ENCODE results near the gene HSPB7. TPM values are rescaled to one million over a fixed set of nuclear protein-coding genes. Genes with fewer than 3 reads are reported as not detected.

The HSPB7 gene
- total RNA-seq, 3 donors from 2014 or later: 1.5 to 78.0 (median 13.0) TPM

DNA sequence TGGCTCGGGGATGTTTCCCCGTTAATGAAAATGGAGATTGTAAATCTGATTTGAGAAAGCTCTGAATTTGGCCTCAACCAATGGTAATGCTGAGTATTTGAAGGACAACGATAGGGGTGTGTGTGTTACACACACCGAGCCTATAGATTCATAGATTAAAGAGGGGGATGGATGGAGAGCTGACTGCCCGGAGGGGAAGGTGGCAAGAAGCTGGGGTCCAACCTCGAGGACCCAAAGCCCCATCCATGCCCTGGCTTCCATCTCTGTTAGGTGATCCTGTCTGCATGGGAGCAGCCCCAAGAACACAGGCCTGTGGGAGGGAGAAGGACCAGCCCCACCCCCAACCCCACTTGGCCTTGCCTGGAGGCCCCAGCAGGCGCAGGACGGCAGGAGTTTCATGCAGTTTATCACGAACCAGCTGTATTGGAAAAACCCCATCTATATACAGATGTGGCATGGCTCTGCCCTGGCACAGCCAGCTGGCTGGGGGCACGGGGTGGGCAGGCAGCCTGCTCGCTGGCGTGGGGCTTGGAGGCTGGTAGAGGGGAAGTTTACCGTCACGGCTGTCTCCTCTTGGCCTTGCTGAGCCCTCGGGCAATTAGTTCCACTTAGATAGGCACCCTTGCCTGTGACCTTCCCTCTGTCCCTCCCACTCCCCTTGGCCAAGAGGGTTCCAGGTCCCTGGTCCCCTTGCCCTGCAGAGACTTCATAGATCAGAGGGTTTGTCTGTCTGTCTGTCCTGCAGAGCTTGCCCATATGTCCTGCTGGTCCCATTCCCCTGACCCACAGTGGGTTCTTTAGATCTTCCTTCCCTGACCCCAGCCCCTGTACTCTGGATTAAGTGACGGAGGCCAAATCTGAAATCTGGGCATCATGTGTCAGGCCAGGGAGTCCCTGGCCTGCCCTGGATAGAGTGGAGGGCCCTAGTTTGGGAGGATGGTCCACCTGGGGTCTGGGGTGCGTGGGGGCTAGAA, 3.0 kb downstream of the HSPB7 start:
- TF ChIP-seq, protein P1, sequence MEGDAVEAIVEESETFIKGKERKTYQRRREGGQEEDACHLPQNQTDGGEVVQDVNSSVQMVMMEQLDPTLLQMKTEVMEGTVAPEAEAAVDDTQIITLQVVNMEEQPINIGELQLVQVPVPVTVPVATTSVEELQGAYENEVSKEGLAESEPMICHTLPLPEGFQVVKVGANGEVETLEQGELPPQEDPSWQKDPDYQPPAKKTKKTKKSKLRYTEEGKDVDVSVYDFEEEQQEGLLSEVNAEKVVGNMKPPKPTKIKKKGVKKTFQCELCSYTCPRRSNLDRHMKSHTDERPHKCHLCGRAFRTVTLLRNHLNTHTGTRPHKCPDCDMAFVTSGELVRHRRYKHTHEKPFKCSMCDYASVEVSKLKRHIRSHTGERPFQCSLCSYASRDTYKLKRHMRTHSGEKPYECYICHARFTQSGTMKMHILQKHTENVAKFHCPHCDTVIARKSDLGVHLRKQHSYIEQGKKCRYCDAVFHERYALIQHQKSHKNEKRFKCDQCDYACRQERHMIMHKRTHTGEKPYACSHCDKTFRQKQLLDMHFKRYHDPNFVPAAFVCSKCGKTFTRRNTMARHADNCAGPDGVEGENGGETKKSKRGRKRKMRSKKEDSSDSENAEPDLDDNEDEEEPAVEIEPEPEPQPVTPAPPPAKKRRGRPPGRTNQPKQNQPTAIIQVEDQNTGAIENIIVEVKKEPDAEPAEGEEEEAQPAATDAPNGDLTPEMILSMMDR (IDR thresholded peaks at IDR 0.05): no peak
- Histone ChIP-seq H3K4me1 (ENCODE audit: low read depth) (peaks cover 16% of the 10 kb centered on the region), H3K4me3 (no peak overlapping the region), H3K36me3 (ENCODE audit: low read depth) (no peaks in the 10 kb centered on the region), H3K9me3 (no peaks in the 10 kb centered on the region)
- intact Hi-C loops (cut with DNase I, micrococcal nuclease): no loop called here
- DNase-seq (no peak), ATAC-seq (no peak)

DNA sequence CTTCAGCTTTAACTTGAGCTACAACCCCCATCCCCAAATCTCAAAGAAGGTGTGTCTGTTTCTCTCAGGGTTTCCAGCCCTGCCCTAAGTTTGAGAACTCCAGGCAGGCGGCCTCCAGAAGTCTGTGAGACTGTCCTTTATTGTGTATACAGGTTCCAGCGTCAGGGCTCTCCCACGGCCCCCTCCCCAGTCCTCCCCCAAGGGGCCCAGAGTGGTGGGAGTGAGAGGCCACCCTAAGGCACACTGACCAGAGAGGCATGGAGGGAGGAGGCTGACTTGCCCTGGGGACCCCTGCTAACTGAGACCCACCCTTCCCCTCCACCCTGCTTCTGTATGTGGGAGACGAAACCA, 4.0 kb downstream of the HSPB7 start:
- Histone ChIP-seq H3K4me1 (ENCODE audit: low read depth) (peaks cover 16% of the 10 kb centered on the region), H3K4me3 (no peak overlapping the region), H3K36me3 (ENCODE audit: low read depth) (no peaks in the 10 kb centered on the region), H3K9me3 (no peaks in the 10 kb centered on the region)
- TF ChIP-seq, protein P1 (IDR thresholded peaks at IDR 0.05): no peak
- intact Hi-C loops (cut with DNase I, micrococcal nuclease): no loop called here
- DNase-seq (no peak), ATAC-seq (peak; percentile 4)

DNA sequence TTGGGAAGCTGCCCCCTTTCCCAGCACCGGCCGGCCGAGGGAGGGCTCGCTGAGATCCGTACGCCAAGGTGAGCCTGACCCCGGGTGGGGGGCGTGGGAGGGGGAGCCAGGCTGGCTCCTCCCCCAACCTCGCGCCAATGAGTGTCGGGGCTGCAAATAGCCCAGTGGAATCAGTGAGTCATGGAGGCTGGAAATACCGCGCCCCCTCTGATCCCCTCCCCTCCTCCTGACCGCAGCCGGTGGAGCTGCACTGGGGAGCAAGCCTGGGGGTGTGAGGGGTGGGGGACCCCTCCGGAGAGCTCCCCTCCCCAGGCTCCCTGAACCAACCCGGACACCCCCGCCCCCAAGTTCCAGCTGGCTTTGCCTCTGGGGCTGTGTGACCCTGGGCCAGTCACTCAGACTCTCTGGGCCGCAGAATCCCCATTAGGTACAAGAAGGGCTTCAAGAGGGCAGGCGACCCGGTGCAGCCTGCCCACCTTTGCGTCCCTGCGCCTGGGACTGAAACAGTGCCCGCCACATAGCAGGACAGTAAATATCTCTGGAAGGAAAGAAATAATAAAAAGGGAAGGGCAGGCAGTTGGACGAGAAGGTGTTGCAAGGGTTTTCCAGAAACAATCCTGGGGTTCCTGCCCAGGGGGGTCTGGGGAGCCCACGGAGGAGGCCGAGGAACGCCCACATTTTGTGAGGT, 4.5 kb downstream of the HSPB7 start:
- no peak overlapping the region for H3K4me3 ChIP-seq
- intact Hi-C loops (cut with DNase I, micrococcal nuclease): no loop called here
- H3K4me1 ChIP-seq (ENCODE audit: low read depth): peaks cover 16% of the 10 kb centered on the region
- no peaks in the 10 kb centered on the region for H3K36me3 ChIP-seq (ENCODE audit: low read depth)
- peak; percentile 19 to 76 (median 68) for DNase-seq
- peak; percentile 72 for ATAC-seq
- no peaks in the 10 kb centered on the region for H3K9me3 ChIP-seq
- TF ChIP-seq, protein P1 (IDR thresholded peaks at IDR 0.05): no peak

DNA sequence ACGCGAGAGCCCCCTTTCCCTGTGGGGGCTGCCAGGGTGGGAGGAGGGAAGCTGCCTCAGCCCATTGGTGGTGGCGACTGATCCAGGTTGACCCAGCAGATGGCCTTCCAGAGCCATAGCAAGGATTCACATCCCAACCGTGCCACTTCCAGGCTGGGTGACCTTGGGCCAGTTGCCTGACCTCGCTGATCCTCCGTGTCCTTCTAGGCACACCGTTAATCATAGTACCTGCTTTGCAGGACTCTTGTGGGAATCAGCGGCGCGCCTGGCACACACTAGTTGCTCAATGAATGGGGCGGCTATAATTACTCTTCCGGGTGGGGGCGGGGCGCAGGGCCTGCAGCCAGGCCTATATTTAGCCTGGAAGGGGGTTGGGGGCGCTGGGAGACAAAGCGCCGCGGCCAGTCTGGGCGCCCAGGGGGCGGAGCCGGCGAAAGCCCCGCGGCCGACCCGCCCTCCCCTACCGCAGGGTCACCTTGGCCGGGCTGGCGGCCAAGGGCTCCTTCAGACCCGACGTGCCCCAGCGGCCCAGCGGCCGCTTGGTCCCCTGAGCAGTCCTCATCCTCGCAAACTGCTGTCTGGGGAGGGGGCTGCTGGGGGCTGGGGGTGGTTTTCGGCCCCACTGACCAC, 5.1 kb downstream of the HSPB7 start:
- TF ChIP-seq, protein P1 (IDR thresholded peaks at IDR 0.05): no peak
- DNase-seq (peak; percentile 54 to 82 (median 79)), ATAC-seq (peak; percentile 74)
- intact Hi-C loops (cut with DNase I, micrococcal nuclease): no loop called here
- H3K4me3 ChIP-seq: no peak overlapping the region
- no peaks in the 10 kb centered on the region for H3K9me3 ChIP-seq
- H3K36me3 ChIP-seq (ENCODE audit: low read depth): no peaks in the 10 kb centered on the region
- peaks cover 16% of the 10 kb centered on the region for H3K4me1 ChIP-seq (ENCODE audit: low read depth)

DNA sequence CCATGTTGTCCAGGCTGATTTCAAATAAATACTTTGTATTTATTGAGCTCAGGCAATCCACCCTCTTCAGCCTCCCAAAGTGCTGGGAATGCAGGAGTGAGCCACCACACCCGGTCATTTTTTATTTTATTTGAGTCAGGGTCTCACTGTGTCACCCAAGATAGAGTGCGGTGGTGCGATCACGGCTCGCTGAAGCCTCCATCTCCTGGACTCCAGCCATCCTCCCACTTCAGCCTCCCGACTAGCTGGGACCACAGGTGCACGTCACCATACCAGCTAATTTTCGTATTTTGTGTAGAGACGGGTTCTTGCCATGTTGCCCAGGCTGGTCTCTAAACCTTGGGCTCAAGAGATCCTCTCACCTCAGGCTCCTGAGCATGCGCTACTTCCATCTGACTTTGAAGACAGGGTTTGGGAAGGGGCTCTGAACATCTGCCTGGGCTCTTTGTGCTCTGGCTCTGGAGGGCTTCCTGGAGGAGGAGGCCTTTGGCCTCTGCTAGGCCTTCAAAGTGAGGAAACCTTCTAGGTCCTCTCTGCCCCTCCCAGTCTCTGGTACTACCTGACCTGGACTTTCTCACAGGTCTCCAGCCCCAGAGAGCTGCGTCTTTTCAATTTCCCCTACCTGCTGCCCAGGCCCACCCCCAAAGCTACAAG, 5.8 kb downstream of the HSPB7 start:
- ATAC-seq: no peak
- Histone ChIP-seq H3K4me3 (no peak overlapping the region), H3K9me3 (no peaks in the 10 kb centered on the region), H3K4me1 (ENCODE audit: low read depth) (peaks cover 16% of the 10 kb centered on the region), H3K36me3 (ENCODE audit: low read depth) (no peaks in the 10 kb centered on the region)
- no peak for DNase-seq
- TF ChIP-seq, protein P1 (IDR thresholded peaks at IDR 0.05): no peak
- intact Hi-C loops (cut with DNase I, micrococcal nuclease): no loop called here
